Stimulated activated CD4-positive, alpha-beta T cell treated with anti-CD3 and anti-CD28 coated beads, Interleukin-15, amount 100 ng/mL, for 24 hours (primary cell): Measurements from ENCODE around the gene CCN5.
"Not testable (repeated sequence)": the region's sequence is repeated elsewhere in the genome, so short reads cannot be mapped to it uniquely, and the experiment has no call there.

Experiments used
- DNase-seq: peaks from one replicate; pipeline ENCODE4 v3.0.0-alpha.2; 2020

The CCN5 gene, protein sequence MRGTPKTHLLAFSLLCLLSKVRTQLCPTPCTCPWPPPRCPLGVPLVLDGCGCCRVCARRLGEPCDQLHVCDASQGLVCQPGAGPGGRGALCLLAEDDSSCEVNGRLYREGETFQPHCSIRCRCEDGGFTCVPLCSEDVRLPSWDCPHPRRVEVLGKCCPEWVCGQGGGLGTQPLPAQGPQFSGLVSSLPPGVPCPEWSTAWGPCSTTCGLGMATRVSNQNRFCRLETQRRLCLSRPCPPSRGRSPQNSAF

GRCh38 chr20:44714701-44715498 is at the start of gene CCN5:
TSS of gene CCN5 (plus strand) at chr20:44715369. CDS start at chr20:44715391, 22 bp downstream.
- no peak for DNase-seq

DNA sequence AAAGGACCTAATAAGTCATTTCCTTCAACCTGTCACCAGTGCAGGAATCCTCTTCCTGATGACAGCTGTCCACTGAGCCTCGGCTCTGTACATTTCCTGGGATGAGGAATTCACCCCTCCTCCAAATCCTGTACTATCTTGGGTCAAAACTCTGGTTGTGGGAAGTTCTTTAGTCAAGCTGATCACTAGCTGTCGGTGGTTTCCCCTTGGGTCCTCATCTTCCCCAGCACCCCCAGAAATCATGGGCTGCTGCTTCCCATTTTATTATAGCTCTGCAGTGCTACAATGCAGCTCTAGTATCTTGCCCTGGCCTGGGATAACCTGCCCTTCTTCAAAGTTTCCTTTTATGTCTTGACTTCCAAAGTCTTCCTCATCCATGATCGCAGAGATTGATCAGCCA is 49.1 kb upstream of the CCN5 start:
- no peak for DNase-seq

DNA sequence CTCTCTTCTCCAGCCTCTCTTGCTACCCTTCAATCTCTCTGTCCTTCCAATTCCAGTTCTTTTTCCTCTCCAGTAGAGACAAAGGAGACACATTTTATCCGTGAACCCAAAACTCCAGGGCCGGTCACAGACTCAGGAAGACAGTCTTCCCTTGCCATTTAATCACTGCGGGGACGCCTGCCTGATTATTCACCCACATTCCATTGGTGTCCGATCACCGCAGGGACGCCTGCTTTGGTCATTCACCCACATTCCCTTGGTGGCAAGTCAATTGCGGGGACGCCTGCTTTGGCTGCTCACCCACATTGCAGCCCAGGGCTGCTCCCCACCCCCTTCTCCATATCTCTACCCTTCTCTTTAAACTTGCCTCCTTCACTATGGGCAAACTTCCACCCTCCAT is 44.3 kb upstream of the CCN5 start:
- not testable (repeated sequence) for DNase-seq

DNA sequence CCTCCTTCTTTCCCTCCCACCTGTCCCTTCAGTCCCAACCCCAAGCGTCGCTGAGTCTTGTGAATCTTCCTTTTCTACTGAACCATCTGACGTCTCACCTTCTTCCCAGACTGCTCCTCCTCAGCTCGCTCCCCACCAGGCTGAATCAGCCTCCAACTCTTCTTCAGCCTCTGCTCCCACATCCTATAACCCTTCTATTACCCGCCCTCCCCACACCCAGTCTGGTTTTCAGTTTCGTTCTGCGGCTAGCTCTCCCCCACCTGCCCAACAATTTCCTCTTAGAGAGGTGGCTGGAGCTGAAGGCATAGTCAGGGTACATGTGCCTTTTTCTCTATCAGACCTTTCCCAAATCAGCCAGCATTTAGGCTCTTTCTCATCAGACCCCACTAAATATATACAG is 43.6 kb upstream of the CCN5 start:
- peak; percentile 76 for DNase-seq

DNA sequence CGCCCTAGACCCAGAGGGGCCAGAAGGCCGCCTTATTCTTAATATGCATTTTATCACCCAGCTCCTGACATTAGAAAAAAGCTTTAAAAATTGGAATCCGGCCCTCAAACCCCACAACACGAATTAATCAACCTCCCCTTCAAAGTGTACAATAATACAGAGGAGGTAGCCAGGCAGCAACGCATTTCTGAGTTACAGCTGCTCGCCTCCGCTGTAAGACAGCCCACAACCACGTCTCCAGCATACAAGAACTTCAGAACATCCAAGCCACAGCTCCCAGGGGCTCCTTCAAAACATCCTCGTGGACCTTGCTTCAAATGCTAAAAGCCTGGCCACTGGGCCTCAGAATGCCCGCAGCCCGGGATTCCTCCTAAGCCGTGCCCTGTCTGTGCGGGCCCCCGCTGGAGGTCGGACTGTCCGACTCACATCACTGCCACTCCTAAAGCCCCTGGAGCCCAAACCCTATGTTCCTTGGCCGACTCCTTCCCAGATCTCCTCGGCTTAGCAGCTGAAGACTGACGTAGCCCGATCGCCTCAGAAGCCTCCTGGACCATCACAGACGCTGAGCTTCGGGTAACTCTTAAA is 42.8 kb upstream of the CCN5 start:
- not testable (repeated sequence) for DNase-seq

GRCh38 chr20:44678242-44678641 is 36.9 kb upstream of the CCN5 start:
- DNase-seq = no peak

DNA sequence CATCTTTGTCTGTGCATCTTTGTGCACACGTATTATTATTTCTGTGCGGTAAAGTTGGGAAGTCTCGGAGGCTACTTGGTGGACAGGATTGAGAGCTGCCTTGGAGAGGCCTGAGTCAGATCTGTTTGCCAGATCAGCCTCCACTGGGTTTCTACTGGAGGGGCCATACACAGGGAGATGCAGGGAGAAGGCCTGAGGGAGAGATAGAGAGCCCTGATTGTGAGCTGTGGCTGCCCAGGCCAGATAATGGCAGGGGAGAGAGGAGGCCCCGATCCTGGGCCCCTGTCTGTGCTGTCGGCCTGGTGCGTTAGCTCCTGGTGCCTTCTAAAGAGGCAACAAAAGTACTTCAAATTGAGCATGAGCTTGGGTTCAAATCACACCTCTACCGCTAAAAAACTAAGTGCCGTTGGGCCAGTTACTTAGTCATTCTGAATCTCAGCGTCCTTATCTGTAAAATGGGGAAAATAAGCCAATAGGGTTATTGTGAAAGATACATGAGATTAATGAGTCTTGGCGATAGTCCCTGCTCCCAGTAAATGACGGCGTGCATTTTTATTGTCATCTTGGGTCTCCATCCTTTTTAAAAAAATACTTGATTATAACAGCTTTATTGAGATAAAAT is 36.1 kb upstream of the CCN5 start:
- DNase-seq = no peak

DNA sequence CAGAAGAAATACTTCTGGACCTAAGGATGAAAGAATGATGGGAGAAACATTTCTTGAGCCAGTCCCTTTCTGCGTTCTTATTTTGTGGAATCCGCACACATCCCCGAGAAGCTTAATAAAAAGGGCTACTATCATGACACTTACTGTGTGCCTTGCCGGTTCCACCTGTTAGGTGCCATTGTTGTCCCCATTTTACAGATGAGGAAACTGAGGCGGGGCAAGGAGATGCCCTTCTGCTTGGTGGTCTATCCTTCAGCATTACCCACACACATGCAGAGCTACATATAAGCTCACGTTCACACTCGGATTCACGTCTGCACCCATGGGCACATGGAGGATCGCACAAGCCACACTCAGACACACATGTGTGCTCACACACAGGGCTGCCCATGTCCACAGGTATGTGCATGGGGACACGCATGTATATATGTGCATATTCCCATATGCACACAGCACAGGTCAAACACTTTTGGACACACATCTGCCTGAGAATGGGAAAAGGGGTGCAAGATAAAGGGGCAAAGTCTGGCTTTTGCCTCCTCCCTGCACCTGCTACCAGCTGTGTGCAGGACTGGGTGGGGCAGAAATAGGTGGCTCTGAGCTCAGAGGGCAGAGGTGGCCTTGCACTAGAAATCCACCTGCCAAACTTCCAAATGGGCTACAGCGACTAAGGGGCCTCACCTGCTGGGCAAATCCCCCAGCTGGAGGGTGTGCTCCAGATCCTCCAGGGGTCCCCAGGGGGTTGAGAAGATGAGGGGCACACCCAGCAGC is 33.2 kb upstream of the CCN5 start:
- no peak for DNase-seq

GRCh38 chr20:44683263-44684046 is 31.7 kb upstream of the CCN5 start:
- peak; percentile 67 for DNase-seq

DNA sequence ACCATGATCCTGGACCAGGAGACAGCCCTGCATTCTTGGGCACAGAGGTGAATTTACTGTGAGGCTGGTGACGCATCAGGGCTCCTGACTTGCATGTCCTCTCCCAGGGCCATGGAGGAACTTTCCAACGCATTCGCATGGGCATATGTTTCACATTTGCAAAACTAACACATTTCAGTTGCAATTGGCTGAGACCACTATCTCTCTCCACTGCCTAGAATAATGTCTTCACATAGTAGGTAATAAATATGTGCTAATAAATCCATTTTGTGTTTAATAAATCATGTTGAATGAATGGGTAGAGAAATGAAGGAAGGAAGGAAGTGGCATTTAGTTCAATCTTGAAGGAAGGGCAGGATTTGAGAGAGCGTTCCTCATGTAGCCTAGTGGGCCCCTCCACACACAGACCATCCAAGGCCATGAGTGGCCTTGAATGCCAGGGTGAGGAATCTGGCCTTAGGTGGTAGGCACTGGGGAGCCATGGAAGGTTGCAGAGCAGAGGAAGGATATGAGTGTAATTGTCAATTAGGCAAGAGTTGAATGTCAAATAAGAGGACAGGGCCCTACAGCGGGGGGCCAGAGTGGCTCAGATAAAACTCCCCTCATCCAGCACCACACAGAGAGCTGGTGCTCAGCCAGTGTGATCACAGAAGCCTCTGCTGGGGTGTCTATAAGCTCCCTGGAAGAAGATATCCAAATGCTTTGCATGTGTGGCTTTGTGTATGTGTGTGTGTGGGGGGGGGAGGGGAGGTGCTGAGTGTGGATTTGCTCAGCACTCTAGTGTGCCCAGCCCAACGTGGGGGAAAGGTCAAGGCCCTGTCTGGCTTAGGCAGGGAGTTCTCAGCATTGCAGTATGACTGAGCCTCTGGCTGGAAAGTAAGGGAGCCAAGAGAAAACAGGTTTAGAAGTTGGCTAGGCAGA is 30.9 kb upstream of the CCN5 start:
- no peak for DNase-seq

DNA sequence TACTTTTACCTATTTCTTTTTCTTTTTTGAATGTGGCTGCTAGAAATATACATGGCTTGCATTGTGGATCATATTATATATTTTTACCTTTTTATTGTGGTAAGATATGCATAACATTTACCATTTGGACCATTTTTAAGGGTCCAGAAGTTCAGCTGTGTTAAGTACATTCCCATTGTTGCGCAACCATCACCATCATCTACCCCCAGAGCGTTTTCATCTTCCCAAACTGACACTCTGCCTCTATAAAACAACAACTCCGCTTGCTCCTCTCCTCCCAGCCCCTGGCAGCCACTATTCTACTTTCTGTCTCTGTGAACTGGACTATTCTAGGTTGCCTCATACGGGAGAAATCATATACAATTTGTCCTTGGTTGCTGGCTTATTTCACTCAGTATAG is 28.2 kb upstream of the CCN5 start:
- no peak for DNase-seq

DNA sequence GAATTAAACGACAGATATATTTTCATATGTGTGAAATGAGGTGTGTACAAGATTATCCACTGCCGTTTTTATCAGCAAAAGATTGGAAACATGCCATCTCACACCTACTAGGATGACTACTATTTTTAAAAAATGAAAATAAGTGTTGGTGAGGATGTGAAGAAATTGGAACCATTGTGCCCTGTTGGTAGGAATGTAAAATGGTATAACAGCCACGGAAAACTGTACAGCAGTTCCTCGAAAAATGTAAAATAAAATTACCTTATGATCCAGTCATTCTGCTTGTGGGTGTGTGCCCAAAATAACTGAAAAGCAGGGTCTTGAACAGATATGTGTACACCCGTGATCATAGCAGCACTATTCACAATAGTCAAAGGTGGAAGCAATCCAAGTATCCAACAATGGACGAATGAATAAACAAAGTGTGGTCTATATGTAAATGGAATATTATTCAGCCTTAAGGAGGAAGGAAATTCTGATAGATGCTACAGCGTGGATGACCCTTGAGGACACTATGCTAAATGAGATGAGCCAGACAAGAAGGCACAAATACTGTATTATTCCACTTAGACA is 27.0 kb upstream of the CCN5 start:
- DNase-seq = no peak

GRCh38 chr20:44689809-44690208 is 25.4 kb upstream of the CCN5 start:
- DNase-seq = no peak

- no peak for DNase-seq
Observed at GRCh38 chr20:44690781-44691423, 24.3 kb upstream of the CCN5 start.

GRCh38 chr20:44691424-44692423 is 23.4 kb upstream of the CCN5 start:
- DNase-seq = no peak

- DNase-seq = no peak
Observed at GRCh38 chr20:44692932-44693480, 22.2 kb upstream of the CCN5 start.

DNA sequence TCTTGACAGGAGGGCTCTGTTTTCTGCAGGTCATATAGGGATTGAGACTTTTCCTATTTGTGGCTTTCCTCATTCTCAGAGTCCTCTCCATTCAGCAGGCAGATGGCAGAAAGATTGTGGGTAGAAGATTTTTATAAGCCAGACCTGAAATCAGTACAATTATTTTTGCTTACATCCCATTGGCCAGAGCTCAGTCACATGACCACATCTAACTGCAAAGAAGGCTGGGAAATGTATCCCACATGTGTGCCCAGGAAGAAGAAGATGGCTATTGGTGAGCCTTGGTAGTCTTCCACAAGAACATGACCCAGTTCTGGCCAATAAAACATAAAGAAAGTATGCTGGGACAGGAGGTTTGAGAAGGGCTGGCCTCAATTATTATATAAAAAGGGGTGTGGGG is 21.5 kb upstream of the CCN5 start:
- no peak for DNase-seq

DNA sequence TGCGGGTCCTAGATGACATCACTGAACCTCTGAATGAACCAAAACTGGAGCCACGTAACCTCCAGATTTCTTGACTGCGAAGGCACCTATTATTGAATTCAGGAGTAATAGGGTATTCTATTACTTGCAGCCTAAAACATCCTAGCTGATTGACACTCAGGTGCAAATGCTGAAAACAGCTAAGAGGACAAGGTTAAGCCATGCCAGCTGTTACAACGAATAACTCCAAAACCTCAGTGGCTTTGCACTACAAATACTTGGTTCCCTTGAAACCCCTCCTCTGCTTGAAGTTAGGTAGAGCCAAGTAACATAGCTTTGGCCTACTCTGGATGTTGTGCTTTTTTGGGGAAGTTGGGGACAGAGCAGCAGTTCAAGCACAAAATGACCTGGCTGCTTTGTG is 21.0 kb upstream of the CCN5 start:
- DNase-seq = no peak
